Measurements from ENCODE around the gene SLC17A7. TPM values are rescaled to one million over a fixed set of nuclear protein-coding genes. Genes with fewer than 3 reads are reported as not detected.

Gene SLC17A7
- total and polyA plus RNA-seq, 9 of the 15 experiments (the other 6 are each of a cell fraction or from before 2014, with no cell fraction given): 1.1 to 15.7 (median 2.4) TPM

GRCh38 chr19:49487277-49488045, 46.1 kb upstream of the SLC17A7 start, which contains the start of gene RPL13A (continued):
- TF ChIP-seq WHSC1 (IDR thresholded peaks at IDR 0.05; ENCODE audit: low read length) (no peak), CREBBP (IDR thresholded peaks at IDR 0.05; ENCODE audit: low read depth, low read length) (no peak), SFPQ (IDR thresholded peaks at IDR 0.05; ENCODE audit: low read depth, low read length) (no peak), ZNF12 (CRISPR knock-in tag; IDR thresholded peaks at IDR 0.05) (no peak), ZBTB9 (CRISPR knock-in tag; IDR thresholded peaks at IDR 0.05) (no peak), NR0B1 (IDR thresholded peaks at IDR 0.05; ENCODE audit: partially characterized antibody) (no peak), CTCFL (IDR thresholded peaks at IDR 0.05; ENCODE audit: borderline replicate concordance, insufficient read depth, low read depth, low read length, poor library complexity, severe bottlenecking) (no peak), NONO (IDR thresholded peaks at IDR 0.05; ENCODE audit: low read depth in 2 of 2, low read length in 1 of 2) (peak in 1 of 2 experiments; percentile 80; a peak in 2 of 4 replicates), POU5F1 (IDR thresholded peaks at IDR 0.05; ENCODE audit: borderline replicate concordance, low read depth, low read length, partially characterized antibody) (peak; percentile 21), E2F5 (CRISPR knock-in tag; IDR thresholded peaks at IDR 0.05) (0 out of 2 replicates have a peak, but pooled peaks have one; percentile 43), MXI1 (IDR thresholded peaks at IDR 0.05; ENCODE audit: low read depth, low read length) (no peak), IRF1 (CRISPR knock-in tag; IDR thresholded peaks at IDR 0.05; ENCODE audit: borderline replicate concordance) (0 out of 2 replicates have a peak, but pooled peaks have one; percentile 62), MITF (IDR thresholded peaks at IDR 0.05) (peak; percentile 69; the same call in 1 of the 2 replicates), STAT5A (IDR thresholded peaks at IDR 0.05; ENCODE audit: borderline replicate concordance, low read length) (no peak), CCAR2 (IDR thresholded peaks at IDR 0.05; ENCODE audit: low read depth, low read length) (no peak)
